Esophagus muscularis mucosa (tissue), 4 donors: Measurements from ENCODE around the gene DDX24.

Experiments used
- CTCF ChIP-seq, 3 experiments: fragments of 200-600 bp in 2 of 3; fragments of 450-650 bp in 1 of 3; sonication (generic) in 2 of 3; IDR thresholded peaks; one replicate each; pipeline ENCODE4 v1.5.1; 2017 to 2019; ENCODE audit warnings: antibody characterized with exemption in 3 of 3, mild to moderate bottlenecking in 2 of 3, moderate library complexity in 1 of 3
- EP300 ChIP-seq: sonication (generic); formaldehyde crosslinking; IDR thresholded peaks from one replicate; pipeline ENCODE4 v1.6.1; 2017; ENCODE audit warnings: antibody characterized with exemption
- POLR2A ChIP-seq: fragments of 450-650 bp; IDR thresholded peaks from one replicate; pipeline ENCODE4 v1.6.1; 2017; ENCODE audit warnings: antibody characterized with exemption, moderate library complexity, mild to moderate bottlenecking, low read depth
- POLR2AphosphoS5 ChIP-seq, 2 donors: sonication (generic); formaldehyde crosslinking; IDR thresholded peaks; one replicate each; pipeline ENCODE4 v1.6.1; 2017; ENCODE audit warnings: antibody characterized with exemption in 2 of 2

DNA sequence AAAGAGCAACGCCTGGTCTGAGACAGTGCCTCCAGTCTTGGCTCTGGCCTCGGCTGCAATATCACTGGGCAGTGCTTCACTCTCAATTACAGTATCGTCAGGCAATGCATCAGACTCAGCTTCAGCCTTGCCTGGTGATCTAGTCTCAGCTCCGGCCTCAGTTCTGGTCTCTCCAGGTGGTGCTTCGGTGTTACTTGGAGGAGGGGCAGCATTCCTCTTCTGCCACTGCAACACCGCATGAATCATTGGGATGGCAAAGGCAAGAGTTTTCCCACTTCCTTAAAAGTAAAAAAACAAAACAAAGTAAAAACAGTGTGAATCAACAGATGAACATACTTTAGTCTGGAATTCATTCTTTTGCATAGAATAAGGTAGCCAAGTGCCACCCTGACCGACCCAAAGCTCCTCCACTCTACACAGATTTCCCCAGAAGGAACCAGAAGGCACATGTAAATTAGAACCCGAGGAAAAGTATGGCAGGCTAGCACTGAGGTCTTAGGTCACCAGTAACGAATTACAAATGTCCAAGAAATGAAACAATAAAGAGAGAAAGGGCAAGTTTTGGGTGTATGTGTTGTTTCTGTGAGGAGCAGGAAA lies 18.6 kb downstream of the DDX24 start:
- TF ChIP-seq CTCF (IDR thresholded peaks at IDR 0.05) (no peak), EP300 (no peak), POLR2A (no peak), POLR2AphosphoS5 (IDR thresholded peaks at IDR 0.05) (no peak)
